HK-2 (cell line): ENCODE measurements around the gene SCCPDH.
"Not testable (repeated sequence)": the region's sequence is repeated elsewhere in the genome, so short reads cannot be mapped to it uniquely, and the experiment has no call there.

Experiments
- DNase-seq: peaks from one replicate; pipeline ENCODE4 v3.0.0-alpha.2; 2018; ENCODE audit not compliant: unreplicated experiment

Gene SCCPDH

DNA sequence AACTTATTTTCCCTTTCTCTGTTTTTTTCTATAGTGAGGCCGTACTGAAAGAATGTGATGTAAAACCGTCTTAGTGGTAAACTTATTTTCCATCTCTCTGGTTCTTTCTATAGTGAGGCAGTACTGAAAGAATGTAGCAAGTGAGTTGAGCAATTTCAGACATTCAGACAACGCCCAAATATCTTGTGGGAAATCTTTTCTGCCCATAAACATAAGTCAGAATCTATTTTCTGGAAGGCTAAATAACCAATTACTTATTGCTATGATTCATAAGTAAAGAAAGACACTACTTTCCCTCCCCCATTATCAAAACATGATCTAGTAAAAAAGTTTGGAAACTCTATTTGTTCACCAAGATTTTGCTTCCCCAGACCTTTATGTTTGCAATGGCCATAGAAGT lies 18.8 kb upstream of the SCCPDH start:
- DNase-seq: no peak

DNA sequence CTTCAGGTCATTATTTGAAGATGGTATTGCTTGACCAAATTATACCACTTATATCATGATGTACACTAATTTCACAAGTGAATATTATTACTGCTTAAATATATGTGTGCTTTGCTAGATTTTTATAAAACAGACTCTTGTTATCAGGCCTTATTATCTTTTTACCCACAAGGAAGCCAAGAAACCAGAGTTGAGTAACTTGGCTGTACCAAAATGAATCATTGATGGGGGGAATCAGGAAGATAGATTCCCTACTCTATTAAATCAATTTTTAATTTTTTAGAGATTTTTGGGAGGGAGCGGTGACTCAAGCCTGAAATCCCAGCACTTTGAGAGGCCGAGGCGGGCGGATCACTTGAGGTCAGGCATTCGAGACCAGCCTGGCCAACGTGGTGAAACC lies 16.0 kb upstream of the SCCPDH start:
- no peak for DNase-seq

DNA sequence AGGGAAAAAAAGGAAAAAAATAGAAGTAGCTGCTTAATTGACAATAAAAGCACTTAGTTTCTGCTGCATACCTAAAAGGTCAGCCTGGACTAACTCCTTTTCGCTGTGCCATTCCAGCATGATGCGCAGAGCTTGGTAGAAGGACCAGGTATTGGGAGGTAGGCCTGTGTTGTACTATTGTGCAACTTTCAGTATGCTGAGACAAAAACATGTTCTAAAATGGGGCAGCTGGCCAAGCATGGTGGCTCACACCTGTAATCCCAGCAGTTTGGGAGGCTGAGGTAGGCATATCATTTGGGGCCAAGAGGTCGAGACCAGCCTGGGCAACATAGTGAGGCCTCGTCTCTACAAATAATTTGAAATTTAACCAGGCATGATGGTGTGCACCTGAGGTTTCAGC lies 15.0 kb upstream of the SCCPDH start:
- no peak for DNase-seq

DNA sequence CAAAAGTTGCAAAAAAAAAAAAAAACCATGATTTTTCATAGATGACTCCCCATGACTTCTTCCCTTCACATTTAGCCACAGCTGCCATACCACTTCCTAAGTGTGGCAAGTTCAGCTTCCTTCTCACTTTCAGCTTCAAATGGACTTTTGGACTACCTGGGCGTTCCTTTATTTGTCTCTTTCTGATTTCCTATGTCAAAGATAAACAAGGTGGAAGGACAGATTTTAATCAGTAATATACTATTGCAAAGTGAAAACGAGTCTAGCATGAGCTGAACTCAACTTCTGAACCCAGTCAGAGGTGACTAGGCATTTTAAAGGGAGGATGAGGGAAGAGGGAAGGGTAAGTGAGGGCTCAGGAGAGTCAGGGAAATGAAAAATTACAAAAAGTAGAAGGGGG lies 14.4 kb upstream of the SCCPDH start:
- no peak for DNase-seq

DNA sequence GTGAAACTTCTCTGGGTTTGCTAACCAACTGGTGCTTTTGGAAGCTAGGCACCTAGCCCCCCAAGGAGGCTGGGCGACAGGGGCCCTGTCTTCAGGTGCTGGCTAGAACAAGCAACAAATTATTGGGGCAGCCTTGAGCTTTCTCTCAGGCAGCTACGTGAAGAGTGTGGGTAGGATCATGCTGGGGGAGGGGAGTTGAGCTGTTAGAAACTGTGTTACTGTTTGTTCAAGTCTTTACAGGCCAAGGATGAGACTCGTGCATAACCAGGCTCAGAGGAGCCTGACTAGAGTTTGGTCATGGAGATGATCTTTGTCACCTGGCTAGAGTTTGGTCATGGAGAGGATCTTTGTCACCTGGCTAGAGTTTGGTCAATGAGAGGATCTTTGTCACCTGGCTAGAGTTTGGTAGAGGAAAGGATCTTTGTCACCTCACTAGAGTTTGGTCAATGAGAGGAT lies 12.6 kb upstream of the SCCPDH start:
- DNase-seq: no peak

DNA sequence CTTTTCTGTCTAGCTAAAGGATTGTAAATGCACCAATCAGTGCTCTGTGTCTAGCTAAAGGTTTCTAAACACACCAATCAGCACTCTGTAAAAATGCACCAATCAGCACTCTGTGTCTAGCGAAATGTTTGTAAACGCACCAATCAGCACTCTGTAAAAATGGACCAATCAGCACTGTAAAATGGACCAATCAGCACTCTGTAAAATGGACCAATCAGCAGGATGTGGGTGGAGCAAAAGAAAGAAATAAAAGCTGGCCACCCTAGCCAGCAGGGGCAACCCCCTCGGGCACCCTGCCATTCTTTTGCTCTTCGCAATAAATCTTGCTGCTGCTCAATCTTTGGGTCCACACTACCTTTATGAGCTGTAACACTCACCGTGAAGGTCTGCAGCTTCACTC lies 11.8 kb upstream of the SCCPDH start:
- not testable (repeated sequence) for DNase-seq

DNA sequence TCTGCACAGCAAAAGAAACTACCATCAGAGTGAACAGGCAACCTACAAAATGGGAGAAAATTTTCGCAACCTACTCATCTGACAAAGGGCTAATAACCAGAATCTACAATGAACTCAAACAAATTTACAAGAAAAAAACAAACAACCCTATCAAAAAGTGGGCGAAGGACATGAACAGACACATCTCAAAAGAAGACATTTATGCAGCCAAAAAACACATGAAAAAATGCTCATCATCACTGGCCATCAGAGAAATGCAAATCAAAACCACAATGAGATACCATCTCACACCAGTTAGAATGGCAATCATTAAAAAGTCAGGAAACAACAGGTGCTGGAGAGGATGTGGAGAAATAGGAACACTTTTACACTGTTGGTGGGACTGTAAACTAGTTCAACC lies 4.8 kb upstream of the SCCPDH start:
- DNase-seq: not testable (repeated sequence)

DNA sequence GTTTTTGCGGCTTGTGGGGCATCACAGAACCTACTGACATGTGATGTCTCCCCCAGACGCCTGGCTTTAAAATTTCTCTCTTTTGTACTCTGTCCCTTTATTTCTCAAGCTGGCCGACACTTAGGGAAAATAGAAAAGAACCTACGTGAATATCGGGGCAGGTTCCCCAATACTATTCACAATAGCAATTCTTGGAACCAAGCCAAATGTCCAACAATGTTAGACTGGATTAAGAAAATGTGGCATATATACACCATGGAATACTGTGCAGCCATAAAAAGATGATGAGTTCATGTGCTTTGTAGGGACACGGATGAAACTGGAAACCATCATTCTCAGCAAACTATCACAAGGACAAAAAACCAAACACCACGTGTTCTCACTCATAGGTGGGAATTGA lies 3.4 kb upstream of the SCCPDH start:
- not testable (repeated sequence) for DNase-seq

DNA sequence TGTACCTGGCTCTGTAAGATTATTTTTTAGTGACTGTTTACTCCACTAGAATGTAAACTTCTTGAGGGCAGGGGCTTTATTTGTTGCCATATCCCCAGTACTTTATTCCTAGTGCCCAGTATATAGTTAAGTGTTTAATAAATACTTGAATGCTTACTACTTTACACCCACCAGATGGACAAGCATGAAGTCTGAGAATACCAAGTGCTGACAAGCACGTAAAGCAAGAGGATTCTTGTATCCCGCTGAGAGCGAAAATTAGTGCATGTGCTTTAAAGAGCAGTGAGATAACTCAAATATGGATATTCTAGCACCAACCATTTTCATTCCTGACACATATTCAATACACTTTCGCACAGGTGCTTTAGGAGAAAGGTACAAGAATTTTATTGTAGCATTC lies 1.5 kb upstream of the SCCPDH start:
- DNase-seq: no peak

DNA sequence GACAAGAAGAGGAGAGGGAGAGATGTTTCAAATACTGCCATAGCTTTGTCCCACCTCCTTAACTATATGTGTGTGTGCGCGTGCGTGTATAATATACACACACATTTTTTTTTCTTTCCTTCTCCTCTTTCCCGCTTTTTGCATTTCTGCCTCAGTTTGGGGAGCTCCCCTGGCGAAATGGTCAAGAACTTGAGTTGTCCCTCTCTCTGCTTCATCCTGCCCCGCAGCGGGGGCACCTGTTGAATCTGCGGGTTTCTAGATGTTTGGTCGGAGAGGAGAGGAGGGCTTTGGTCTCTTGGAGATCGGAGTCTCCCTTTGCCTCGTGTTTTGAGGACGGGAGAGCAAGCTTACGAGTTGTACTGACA lies 504 bp downstream of the SCCPDH start:
- no peak for DNase-seq

DNA sequence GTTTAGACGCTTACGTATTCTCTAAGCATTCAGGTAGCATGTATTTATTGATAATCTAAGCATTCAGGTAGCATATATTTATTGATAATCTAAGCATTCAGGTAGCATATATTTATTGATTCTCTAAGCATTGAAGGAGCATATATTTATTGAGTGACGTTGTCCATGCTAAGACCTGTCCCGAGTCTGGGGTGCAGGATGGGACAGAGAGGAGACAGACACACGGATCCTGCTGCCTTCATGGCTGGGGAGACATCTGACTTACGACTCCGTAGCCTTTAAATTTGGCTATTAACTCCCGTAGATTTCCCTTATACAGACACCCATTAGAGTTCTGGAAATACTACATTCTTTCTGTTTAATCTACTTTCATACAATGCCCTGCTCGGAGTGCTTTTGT lies 982 bp downstream of the SCCPDH start:
- DNase-seq: no peak

DNA sequence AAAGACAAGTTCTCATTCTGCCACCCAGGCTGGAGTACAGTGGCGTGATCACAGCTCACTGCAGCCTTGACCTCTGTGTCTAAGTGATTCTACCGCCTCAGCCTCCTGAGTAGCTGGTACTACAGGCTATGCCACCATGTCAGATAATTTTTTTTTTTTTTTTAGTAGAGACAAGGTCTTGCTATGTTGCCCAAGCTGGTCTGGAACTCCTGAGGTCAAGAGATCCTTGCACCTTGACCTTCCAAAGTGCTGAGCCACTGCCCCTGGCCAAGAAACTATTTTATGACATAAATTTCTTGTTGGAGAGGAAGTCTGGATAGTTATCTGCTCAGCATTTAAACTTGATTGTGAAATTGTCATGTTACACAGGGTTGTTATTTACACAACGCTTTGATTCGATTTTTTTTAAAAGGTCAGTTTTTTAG lies 2.1 kb downstream of the SCCPDH start:
- no peak for DNase-seq

DNA sequence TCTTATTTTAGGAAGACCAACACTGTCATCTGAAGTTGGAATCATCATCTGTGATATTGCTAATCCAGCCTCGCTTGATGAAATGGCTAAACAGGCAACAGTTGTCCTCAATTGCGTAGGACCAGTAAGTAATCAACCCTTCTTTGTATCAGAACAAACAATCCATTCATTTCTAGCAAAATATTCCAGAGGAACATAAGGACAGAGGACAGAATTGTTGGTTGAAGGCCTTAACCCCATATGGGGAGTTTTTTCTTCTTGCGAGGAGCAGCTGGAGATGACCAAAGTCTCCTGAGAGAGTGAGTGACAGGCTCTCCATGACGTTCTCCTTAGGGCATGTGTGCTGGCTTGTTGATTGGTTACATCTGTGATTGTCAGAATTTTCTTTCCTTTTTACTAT lies 2.7 kb downstream of the SCCPDH start:
- DNase-seq: no peak

DNA sequence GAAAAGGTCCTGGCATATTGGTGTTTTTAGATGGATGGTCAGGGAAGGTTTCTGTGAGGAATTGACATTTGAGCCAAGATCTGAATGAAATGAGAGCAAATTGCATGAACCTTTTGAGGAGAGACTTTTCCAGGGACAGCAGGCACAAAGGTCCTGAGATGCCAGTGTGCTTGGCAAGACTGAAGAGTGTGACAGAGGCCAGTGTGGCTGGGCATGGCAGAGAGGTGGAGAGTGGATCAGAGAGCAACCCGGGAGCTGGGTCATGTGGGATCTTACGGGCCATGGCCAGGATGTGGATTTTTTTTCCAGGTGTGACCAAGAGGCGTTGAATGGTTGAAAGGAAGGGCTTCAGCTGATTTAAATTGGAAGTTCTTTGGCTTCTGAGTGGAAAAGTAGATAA lies 3.4 kb downstream of the SCCPDH start:
- no peak for DNase-seq

DNA sequence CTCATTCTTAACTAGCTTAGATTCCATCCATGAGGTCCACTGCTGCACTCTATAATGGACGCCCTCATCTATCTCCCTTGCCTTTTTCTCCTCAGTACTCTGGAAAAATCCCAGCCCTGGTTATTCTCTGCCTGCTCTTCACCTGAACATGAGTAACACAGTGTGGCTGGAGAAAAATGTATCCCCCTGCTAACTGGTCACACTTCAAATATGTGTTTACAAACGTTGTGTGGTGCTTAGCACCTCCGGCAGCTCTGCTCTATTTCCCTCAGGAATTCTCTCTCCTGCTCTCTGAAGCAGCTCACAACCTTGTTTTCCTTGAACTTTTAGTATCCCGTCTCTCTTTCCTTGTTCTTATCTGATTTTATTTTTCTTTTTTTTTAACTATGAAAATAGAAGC lies 4.1 kb downstream of the SCCPDH start:
- no peak for DNase-seq

DNA sequence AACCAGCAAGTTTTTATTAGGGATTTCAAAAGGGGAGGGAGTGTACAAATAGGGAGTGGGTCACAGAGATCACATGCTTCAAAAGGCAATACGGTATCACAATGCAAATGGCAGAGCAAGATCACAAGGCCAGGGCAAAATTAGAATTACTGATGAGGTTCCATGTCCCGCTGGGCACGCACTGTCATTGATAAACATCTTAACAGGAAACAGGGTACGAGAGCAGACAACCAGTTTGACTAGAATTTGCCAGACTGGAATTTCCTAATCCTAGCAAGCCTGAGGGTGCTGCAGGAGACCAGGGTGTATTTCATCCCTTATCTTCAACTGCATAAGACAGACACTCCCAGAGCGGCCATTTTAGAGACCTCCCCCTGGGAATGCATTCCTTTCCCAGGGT lies 4.8 kb downstream of the SCCPDH start:
- not testable (repeated sequence) for DNase-seq

DNA sequence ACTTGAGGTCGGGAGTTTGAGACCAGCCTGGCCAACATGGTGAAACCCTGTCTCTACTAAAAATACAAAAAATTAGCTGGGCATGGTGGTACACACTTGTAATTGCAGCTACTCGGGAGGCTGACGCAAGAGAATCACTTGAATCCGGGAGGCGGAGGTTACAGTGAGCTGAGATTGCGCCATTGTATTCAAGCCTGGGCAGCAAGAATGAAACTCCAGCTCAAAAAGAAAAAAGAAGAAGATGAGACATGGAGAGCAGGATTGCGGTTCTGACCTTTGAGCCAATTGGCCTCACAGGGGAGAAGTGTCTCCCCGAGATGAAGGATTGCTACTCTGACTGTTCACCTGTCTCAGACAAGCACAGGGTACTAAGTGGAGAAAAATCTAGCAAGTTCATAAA lies 6.6 kb downstream of the SCCPDH start:
- no peak for DNase-seq

DNA sequence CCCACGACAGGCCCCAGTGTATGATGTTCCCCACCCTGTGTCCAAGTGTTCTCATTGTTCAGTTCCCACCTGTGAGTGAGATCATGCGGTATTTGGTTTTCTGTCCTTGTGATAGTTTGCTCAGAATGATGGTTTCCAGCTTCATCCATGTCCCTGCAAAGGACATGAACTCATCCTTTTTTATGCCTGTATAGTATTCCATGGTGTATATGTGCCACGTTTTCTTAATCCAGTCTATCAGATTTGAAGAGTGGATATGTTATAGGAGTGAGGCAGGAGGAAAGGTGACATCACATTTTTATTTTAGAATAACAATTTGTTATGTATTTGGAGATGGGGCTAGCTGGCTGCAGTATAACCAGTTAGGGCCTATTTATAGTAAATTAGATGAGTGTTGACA lies 7.7 kb downstream of the SCCPDH start:
- not testable (repeated sequence) for DNase-seq

DNA sequence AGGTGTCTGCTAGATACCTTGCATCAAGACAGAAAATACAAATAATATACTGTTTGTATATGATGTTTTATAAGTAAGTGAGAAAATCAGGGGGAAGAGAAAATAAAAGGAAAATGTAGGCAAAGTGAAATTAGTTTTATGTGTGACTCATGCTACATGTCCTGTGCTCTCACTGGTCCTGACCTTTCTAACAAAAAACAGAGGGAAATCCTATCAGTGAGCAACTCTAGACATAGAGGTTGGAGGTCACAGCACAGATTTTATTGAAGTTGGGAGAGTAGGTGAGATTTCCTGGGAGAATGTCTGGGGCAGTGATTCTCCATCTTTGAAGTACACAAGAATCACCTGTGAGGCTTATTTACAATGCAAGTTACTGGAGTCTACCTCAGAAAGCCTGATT lies 9.5 kb downstream of the SCCPDH start:
- no peak for DNase-seq

DNA sequence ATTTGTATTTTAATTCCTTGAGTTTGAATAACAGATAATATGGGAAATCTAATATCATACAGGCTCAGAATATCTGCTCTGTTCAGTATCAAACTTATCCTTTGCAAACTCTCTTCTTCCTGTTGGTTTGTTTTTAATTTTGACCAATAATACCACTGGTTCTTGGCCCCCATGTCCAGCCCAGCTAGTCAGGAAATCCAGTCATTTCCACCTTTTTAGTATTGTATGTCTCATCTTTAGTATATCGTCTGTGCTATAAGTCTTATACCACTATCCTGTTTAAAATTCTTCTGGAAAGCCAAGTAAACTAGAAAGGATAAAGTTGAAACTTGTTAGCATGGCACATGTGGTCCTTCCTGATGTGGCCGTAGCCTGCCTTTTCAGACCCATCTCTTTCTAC lies 10.7 kb downstream of the SCCPDH start:
- no peak for DNase-seq

DNA sequence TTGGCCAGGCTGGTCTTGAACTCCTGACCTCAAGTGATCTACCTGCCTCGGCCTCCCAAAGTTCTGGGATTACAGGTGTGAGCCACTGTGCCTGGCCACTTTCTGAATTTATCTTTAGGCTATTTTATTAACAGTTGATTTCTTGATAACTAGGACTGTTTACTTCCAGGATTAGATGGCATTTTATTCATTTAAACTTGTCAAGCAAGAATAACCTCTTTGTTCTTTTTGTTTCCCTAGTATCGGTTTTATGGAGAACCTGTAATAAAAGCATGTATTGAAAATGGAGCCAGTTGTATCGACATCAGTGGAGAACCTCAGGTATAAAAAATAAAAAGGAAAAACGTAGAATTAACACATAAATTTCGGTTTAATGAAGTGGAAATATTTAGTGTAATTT lies 11.5 kb downstream of the SCCPDH start:
- no peak for DNase-seq

DNA sequence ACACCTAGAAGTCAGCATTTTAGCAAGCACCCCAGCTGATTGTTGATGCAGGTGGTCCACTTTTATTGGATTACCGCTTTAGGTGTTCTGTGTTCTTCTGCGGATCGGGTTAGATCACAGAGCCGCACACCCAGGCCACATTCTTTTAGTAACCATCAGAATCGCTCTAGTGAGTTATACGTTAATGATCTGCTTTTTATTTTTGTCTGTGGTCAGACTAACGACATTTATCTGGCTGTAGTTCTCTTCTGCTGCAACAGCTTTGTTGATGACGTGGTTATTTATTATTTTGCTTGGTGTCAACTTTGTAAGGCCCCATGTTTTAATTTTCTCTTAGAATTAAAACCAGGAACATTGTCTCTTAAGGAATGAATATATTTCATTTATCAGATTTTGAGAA lies 18.2 kb downstream of the SCCPDH start:
- no peak for DNase-seq

DNA sequence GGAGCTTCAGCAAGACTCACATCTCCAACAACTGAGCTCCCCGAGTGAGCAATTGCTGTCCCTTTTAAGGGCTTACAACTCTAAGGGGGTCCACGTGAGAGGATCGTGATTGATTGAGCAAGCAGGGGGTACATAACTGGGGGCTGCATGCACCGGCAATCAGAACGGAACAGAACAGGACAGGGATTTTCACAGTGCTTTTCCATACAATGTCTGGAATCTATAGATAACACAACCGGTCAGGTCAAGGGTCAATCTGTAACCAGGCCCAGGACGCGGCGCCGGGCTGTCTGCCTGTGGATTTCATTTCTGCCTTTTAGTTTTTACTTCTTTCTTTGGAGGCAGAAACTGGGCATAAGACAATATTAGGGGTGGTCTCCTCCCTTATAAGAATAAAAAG lies 21.9 kb downstream of the SCCPDH start:
- not testable (repeated sequence) for DNase-seq

DNA sequence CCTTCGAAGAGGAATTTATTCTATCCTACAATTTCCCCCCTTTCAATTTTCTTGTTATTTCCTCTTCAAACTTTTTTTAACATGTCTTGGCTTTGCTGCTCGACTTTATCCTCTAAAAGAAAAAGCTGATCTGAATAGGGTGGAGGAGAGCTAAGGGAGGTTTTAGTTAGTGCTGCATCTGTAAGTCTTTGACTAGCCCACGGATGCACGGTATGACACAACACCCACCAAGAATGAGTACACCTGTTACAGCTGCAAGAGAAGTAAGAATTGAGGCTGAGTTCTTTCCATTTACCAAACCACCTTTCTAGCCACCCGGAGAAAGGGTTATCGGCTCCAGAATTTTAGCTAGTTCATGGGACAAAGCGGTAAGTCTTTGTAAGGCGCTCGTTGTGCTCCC lies 23.8 kb downstream of the SCCPDH start:
- DNase-seq: no peak

DNA sequence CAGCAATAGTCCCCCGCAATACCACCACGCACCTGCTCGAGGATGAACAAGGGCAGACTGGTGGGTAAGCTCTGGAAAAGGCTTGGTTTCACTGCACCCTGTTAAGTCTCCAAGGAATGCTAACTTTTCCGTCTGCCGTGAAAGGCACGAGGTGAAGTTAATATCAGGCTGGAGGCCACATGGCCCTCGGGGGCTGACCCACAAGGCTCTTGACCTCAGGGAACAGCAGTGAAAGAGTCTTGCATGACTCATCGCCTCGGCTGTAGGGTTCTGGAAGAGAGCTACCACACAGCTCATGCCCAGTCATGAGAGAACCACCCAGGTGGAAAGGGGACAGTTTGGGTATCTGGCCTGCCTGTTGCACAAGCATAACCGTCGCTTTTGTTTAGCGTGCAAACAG lies 24.7 kb downstream of the SCCPDH start:
- DNase-seq: peak; percentile 91
